Measurements from ENCODE around the gene SLC44A1.

Gene SLC44A1

DNA sequence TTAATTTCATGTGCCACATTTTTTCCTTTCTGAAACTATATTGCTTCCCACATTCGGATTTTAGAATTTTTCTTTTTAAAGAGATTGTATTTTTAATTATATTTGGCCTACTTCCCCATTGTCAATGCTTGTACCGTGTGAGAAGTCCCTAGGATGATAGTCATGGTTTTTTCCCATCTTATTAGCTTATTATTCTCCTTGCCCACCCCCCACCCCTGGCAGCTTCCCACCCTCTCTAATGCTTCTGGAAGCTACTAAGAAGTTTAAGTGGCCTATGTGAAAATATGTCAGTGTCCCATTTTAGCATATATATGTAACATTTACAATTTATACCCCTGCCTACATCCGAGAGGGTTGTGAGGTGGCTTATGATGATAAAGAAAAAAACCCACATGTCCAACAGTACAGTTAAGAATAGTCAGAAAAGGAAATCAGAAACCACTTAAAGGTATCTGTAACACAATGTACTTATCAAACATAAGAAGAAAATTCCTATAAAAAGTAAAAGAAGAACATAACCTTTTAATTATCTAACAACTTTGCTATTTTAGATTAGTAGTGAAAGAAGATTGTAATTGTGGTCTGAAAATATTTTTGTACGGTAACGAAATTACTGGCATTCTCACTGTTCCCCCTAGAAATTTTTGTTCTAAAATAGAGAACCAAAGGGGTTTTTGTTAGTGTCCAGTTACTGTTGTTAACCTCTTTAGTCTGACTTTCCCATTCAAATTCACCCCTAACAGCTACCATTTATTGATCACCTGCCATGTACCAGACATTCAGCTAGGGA, 62.1 kb downstream of the SLC44A1 start:
- DNase-seq, result no peak

GRCh38 chr9:105307591-105308130, 63.2 kb downstream of the SLC44A1 start:
- no peak for DNase-seq

- DNase-seq, result no peak
Measured at GRCh38 chr9:105308461-105309341, 64.2 kb downstream of the SLC44A1 start.

DNA sequence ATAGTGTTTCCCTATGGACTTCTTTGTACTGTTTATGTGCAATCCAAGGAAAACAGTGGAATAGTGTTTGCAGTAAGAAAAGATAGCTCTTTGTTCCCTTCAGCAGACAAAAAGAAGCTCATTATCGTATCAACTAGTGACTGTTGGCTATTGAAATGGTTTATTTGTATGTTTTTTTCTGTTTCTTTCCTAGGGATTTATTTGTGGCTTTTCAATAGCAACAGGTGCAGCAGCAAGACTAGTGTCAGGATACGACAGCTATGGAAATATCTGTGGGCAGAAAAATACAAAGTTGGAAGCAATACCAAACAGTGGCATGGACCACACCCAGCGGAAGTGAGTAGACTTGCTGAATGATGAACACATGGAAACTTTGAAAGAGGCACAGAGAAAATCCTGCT, 65.1 kb downstream of the SLC44A1 start:
- DNase-seq, result no peak

GRCh38 chr9:105311306-105311705, 66.9 kb downstream of the SLC44A1 start:
- no peak for DNase-seq

DNA sequence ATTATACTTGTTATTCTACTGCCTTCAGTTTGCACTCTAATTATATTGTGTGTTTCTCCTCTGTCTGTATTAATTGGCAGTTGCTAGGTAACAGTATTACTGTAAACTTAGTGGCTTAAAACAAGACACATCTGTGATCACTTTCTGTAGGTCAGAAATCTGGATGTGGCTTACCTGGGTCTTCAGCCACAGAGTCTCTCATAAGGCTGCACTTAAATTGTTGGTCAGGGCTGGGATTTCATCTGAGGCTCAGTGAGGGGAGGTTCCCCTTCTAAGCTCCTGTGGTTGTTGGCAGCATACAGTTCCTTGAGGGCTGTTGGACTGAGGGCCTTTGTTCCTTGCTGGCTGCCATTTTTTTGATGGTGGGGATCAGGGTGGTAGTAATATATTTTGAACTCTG, 68.8 kb downstream of the SLC44A1 start:
- DNase-seq, result no peak

- no peak for DNase-seq
Measured at GRCh38 chr9:105316703-105317102, 72.3 kb downstream of the SLC44A1 start.

DNA sequence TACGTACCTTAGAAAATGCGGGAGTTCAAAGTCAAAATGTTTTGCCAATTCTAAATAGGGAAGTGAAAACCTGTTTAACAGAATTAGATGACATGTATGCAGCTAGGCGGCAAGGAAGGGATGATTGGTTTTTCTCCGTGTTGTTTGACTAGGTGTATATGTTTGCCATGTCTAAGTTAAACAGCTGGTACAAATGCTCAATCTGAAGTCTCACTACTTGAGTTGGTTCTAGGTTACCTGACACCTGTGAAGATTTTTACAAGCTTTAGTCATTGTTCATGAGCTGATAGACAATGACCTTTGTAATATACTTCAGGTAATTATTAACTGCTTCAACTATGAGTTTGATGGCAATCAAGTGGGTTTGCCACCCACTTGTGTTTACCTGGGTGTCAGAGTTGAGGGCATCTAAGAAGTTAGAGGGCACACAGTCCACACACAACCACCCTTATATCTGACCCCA, 74.3 kb downstream of the SLC44A1 start:
- DNase-seq, result no peak

DNA sequence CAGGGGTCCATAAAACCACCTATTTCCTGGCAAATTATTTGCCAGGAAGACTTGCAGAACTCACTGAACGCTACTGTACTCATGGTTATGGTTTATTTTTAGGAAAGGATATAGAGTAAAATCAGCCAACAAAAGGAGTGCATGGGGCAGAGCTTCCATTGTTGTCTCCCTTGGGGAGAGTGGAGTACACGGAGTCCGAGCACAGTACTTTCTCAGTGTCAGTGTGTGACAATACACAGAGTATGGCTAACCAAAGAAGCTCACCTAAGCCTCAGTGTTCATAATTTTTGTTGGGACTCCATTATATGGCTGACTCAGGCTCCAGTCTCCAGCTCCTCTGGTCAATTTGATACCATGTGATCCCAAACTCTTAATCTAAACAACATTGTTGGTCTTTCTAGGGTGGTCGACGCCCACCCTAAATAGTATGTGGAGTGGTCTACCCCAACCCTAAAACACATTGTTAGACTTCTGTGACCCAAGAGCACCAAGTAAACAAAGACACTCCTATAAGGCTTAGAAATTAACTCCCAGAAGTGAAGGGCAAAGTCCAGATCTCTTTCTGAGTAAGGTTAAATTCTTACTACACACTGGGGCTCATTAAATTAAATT, 74.9 kb downstream of the SLC44A1 start:
- DNase-seq, result no peak

GRCh38 chr9:105320568-105320967, 76.1 kb downstream of the SLC44A1 start:
- DNase-seq, result no peak

- DNase-seq, result no peak
Measured at GRCh38 chr9:105328296-105328695, 83.8 kb downstream of the SLC44A1 start.

DNA sequence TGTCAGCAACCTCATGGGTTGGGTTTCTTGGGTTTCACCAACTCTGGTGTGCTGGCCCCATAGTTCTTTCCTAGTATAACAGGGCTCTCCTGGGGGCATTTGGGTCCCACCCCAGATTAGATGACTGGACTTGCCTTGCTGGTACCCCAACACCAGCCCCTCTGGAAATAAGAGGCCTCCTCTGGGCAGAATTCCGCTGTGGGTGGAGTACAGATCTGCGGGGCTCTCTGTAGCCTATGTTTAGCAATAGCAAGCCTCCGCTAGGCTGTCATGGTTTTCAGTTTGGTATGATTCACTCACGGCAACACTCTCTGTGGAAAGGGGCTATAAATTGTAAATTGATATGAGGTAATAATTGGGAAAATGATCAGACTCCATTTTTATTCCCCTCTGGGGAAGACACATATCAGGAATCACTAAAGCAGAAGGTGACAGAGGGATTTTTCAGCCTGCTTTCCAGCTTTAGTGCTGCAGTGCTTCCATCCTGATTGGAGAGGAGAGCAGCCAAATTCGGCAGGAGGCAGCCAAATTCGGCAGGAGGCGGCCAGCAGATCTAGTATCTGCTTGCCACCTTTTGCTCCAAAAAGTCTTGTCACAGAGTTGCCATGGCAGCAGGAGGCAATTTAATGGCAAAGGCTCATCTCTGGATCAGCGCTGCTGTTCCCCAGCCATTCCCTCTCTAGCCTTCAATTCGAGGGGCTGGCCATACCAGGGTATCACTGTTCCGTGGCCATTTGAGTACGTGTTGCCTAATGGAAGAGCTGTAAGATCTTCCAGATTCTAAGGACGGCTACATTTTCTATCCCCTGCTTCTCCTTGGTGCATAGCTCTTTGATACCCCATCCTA, 84.6 kb downstream of the SLC44A1 start:
- no peak for DNase-seq

DNA sequence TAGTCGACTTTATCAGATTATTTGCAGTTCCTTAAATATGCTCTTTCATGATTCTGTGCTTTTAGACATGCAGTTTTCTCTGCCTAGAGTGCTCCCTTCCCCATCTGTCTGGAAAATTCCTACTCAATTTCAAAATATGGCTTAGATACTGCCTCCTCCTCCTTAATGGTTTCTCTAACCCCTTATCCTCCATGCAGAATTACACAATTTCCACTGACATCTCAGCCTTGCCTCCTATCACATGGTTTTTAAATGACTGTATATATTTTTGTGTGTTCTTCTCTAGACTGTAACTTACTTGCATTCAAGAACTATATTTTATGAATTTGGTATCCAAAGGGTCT, 85.2 kb downstream of the SLC44A1 start:
- no peak for DNase-seq

DNA sequence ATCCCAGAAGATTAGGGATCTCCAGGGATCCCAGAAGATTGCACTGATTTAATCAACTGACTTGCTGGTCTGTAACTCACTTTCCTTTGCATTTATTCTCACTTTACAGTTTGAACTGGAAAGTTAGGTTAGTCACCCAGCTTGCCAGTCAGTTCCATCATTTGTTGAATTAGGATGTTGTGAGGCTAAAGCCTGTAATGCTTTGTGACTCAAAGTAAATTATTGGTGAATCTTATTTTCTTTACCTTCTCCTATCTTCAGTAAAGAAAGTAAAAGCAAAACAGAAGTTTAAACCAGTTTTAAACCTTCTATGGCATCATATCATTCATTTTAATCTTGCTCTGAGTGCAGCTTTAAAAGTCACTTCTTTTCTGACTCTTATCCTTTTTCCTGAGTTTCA, 85.8 kb downstream of the SLC44A1 start:
- no peak for DNase-seq

DNA sequence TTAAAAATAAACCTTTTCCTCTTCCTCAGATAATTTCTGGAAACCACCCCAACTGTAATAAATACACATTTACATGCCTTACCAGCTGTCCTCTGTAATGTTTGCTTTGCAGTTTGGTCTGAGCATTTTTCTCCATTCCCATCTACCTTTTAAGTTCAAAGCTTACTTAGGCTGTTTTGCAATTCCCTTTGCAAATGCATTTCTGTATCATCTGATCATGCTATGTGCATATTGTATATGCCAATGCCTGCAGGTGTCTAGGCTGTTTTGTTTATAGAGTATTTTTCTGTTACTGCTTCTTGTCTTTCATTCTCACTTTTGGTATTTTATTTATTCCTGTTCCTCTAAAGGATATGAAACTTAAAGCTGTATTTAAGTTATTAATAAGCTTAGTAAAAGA, 86.3 kb downstream of the SLC44A1 start:
- no peak for DNase-seq

GRCh38 chr9:105331160-105331559, 86.7 kb downstream of the SLC44A1 start:
- DNase-seq, result no peak

DNA sequence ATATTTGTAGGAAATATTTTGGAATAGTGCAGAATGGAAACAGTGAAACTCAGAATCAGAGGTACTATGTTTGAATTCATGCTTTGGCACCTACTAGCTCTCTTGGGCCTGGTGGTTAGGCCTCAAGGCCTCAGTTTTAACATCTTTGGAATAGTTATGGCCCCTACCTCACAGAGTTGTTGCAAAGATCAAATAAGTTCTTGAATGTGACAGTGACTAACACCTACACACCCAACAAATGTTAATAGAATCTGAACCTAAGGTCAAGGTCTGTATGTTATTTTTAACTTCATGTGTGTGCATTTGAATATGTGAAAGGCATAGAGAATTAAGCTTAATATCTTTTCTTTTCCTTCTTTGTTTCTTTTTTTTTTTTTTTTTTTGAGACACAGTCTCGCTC, 87.3 kb downstream of the SLC44A1 start:
- no peak for DNase-seq

DNA sequence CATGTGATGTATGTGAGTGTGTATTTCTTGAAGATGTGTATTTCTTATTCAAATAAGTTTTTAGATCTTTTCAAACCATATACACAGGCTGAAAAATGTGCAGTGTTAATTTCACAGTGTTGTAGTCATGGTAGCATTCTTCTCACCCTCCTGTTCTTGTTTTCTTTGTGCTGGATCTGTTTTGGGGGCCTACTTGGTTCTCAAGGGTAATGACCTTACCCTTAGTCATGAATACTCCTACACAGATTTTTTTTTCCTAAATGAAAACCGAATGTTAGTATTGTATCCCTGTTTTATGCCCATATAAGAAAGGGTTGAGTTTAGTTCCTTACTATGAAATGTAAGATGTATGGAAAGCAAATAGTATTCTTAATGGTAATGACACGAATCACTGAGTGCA, 88.0 kb downstream of the SLC44A1 start:
- no peak for DNase-seq

DNA sequence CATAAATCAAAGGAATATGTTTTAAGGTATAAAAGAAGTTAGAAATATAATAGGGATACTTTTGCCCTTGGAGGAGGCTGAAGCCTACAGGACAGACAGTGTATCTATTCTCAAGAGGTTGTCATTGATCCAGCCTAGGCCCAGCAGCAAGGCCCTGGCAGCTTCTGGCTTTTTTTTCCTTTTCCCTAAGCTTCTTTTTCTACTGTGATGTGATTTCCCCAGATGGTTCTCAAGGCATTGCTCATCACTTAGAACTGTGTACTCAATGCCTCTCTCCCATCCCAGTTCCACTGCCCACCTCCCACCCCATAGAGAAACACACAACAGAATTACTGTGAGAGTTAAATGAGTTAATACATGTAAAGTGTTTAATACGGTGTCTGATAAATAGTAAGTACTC, 88.6 kb downstream of the SLC44A1 start:
- no peak for DNase-seq

- no peak for DNase-seq
Measured at GRCh38 chr9:105333811-105334210, 89.4 kb downstream of the SLC44A1 start.

DNA sequence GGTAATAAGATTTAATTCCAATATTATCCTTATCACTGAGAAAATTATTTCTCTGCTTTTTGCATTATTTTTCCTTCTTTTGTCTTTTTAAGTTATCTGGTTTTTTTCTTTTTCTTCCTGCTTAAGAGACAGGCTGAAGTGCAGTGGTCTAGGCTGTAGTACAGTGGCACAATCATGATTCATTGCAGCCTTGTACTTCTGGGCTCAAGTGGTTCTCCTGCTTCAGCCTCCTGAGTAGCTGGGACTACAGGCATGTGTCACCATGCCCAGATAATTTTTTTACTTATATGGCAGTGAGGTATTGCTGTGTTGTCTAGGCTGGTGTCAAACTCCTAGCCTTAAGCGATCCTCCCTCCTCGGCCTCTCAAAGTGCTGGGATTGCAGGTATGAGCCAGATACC, 93.9 kb downstream of the SLC44A1 start:
- DNase-seq, result no peak

GRCh38 chr9:105339849-105340248, 95.4 kb downstream of the SLC44A1 start:
- DNase-seq, result no peak
